Smooth muscle cell (in vitro differentiated cells): ENCODE data around the gene COL8A1. TPM values are rescaled to one million over a fixed set of nuclear protein-coding genes. Genes with fewer than 3 reads are reported as not detected.

Experiments
- DNase-seq: peaks from one replicate; lab custom pipeline; 2025; ENCODE audit not compliant: unreplicated experiment; lab: John Stamatoyannopoulos, UW
- H2AFZ ChIP-seq: fragments of 200-600 bp; sonication (generic); 2 replicates; pipeline ENCODE4 v1.6.0; 2016; ENCODE audit warnings: antibody characterized with exemption, low read depth, mild to moderate bottlenecking
- H3F3A ChIP-seq: fragments of 200-600 bp; sonication (generic); 2 replicates; pipeline ENCODE4 v1.6.0; 2017; ENCODE audit warnings: antibody characterized with exemption, low read depth
- H3K27ac ChIP-seq: fragments of 200-600 bp; sonication (generic); 2 replicates; pipeline ENCODE4 v1.5.1; 2016; ENCODE audit warnings: low read depth, mild to moderate bottlenecking
- H3K27me3 ChIP-seq: fragments of 200-600 bp; sonication (generic); 2 replicates; pipeline ENCODE4 v1.6.1; 2016; ENCODE audit warnings: low read depth, mild to moderate bottlenecking
- H3K36me3 ChIP-seq: fragments of 200-600 bp; sonication (generic); 2 replicates; pipeline ENCODE4 v1.5.1; 2016; ENCODE audit warnings: low read depth
- H3K4me1 ChIP-seq: fragments of 200-600 bp; sonication (generic); 2 replicates; pipeline ENCODE4 v1.5.1; 2016; ENCODE audit warnings: low read depth
- H3K4me2 ChIP-seq: fragments of 200-600 bp; sonication (generic); 2 replicates; pipeline ENCODE4 v1.6.0; 2016; ENCODE audit warnings: mild to moderate bottlenecking
- H3K4me3 ChIP-seq: fragments of 200-600 bp; sonication (generic); 2 replicates; pipeline ENCODE4 v1.5.1; 2016; ENCODE audit warnings: mild to moderate bottlenecking
- H3K79me2 ChIP-seq: fragments of 200-600 bp; sonication (generic); 2 replicates; pipeline ENCODE4 v1.6.0; 2016; ENCODE audit warnings: low read depth, mild to moderate bottlenecking
- H3K9ac ChIP-seq: fragments of 200-600 bp; sonication (generic); 2 replicates; pipeline ENCODE4 v1.6.0; 2016; ENCODE audit warnings: low read depth
- H3K9me3 ChIP-seq: fragments of 200-600 bp; sonication (generic); replicated peaks from 2 replicates; pipeline ENCODE4 v1.5.1; 2016; ENCODE audit warnings: low read depth
- H4K20me1 ChIP-seq: fragments of 200-600 bp; sonication (generic); 2 replicates; pipeline ENCODE4 v1.6.0; 2016; ENCODE audit warnings: low read depth
- CTCF ChIP-seq: fragments of 200-600 bp; sonication (generic); IDR thresholded peaks from 2 replicates; pipeline ENCODE4 v1.5.1; 2017; ENCODE audit warnings: borderline replicate concordance, mild to moderate bottlenecking, antibody characterized with exemption; ENCODE audit not compliant: insufficient read depth, poor library complexity, severe bottlenecking
- WGBS: methylation state at CpG from one replicate; pipeline ENCODE4 v1.1.7; 2016; ENCODE audit warnings: low lambda C conversion rate; 5-methylcytosine and 5-hydroxymethylcytosine counted together
- polyA plus RNA-seq: library from polyadenylated mRNA; unstranded; fragments of >200 nt; fragmentation: Nextera tagmentation; extraction: Ambion mirVana; gene quantifications from 2 replicates; pipeline ENCODE4 v1.2.1, GENCODE V29; 2016
- total RNA-seq: library from RNA; depleted of rRNA; stranded (reverse); fragments of >200 nt; gene quantifications from 2 replicates; pipeline ENCODE4 v1.2.3, GENCODE V29; 2014

Gene COL8A1
- total and polyA plus RNA-seq, 2 experiments from 2014 or later = 7.9 to 8.2 TPM

DNA sequence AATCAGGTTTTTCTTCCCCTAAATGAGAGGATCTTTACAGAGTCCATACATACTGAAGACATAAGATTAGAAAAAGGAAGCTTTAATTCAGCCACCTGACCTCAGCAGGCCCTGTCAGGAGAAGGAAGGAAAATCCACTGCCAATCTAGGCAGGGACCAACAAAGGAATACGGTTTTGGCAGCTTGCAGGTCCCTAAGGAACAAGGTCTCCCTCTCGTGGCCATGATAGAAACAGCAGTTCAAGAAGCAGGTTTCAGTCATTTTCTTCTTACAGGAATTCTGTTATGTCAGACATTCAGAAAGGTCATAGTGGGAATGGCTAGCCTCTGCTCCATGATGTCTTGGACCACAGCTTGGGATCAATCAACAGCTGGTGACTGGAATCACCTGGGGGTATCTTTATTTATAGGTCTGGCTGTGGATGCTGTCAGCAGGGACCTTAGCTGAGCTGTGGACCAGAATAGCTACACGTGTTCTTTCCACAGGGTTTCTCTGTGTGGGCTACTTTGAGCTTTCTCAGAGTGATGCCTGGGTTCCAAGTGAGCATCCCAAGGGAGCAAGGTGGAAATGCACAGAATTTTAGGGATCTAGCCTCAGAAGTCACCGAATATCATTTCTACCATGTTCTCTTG is 169.9 kb downstream of the COL8A1 start:
- H2AFZ ChIP-seq = no peak overlapping the region
- H3K27ac ChIP-seq = no peak overlapping the region
- H3K27me3 ChIP-seq = peaks cover 4% of the 10 kb centered on the region
- peak; percentile 77 for TF ChIP-seq CTCF
- H3K4me3 ChIP-seq = no peak overlapping the region
- peak; percentile 0 for DNase-seq
- H3F3A ChIP-seq = no peaks in the 10 kb centered on the region
- H3K79me2 ChIP-seq = no peaks in the 10 kb centered on the region
- H3K36me3 ChIP-seq = no peaks in the 10 kb centered on the region
- no peak overlapping the region for H3K9ac ChIP-seq
- H3K4me2 ChIP-seq = no peak overlapping the region
- no peaks in the 10 kb centered on the region for H4K20me1 ChIP-seq
- H3K4me1 ChIP-seq = no peaks in the 10 kb centered on the region
- no peaks in the 10 kb centered on the region for H3K9me3 ChIP-seq
- 55% methylated on average over 4 of the region's 4 CpGs for WGBS

DNA sequence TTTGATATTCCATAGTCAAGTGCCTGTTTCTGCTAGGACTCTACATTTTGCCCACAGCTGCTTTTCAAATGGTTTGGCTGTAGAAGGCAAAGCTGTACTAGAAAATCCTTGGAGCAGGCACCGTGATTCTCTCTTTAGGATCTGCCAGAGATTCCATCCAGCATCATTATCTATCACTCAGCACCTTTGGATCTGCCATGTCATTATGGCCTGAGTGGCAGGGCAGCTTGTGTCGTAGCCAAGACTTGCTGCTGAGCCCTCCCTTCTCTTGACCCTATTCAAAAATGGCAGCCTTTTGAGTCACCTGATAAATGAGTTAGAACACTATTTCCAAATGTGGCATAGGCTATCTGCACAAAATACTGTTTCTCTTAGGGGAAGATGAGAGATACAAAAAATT is 171.2 kb downstream of the COL8A1 start:
- no peak for TF ChIP-seq CTCF
- Histone ChIP-seq H3K4me1 (no peaks in the 10 kb centered on the region), H3K27ac (no peak overlapping the region), H4K20me1 (no peaks in the 10 kb centered on the region), H3K9me3 (no peaks in the 10 kb centered on the region), H3K4me3 (no peak overlapping the region), H3K9ac (no peak overlapping the region), H3F3A (no peaks in the 10 kb centered on the region), H2AFZ (no peak overlapping the region), H3K27me3 (peaks cover 4% of the 10 kb centered on the region), H3K79me2 (no peaks in the 10 kb centered on the region), H3K36me3 (no peaks in the 10 kb centered on the region), H3K4me2 (no peak overlapping the region)
- no peak for DNase-seq
- WGBS = 85% methylated on average over 2 of the region's 2 CpGs

GRCh38 chr3:99810403-99810802 is 172.0 kb downstream of the COL8A1 start:
- H3F3A ChIP-seq = no peaks in the 10 kb centered on the region
- peaks cover 4% of the 10 kb centered on the region for H3K27me3 ChIP-seq
- TF ChIP-seq CTCF = no peak
- no peak for DNase-seq
- no peak overlapping the region for H3K4me2 ChIP-seq
- H3K79me2 ChIP-seq = no peaks in the 10 kb centered on the region
- H3K4me1 ChIP-seq = no peaks in the 10 kb centered on the region
- H3K9ac ChIP-seq = no peak overlapping the region
- no peaks in the 10 kb centered on the region for H4K20me1 ChIP-seq
- 100% methylated on average over 1 of the region's 1 CpG for WGBS
- H2AFZ ChIP-seq = no peak overlapping the region
- no peaks in the 10 kb centered on the region for H3K36me3 ChIP-seq
- H3K27ac ChIP-seq = no peak overlapping the region
- H3K4me3 ChIP-seq = no peak overlapping the region
- H3K9me3 ChIP-seq = no peaks in the 10 kb centered on the region

- WGBS = 5% methylated on average over 14 of the region's 15 CpGs
- peak overlapping the region; percentile 88 for H3K27ac ChIP-seq
Observed at GRCh38 chr3:99817047-99817436, 178.6 kb downstream of the COL8A1 start.

More at GRCh38 chr3:99817047-99817436, 178.6 kb downstream of the COL8A1 start:
- Histone ChIP-seq H4K20me1 (no peaks in the 10 kb centered on the region), H3K4me2 (peak overlapping the region; percentile 88), H2AFZ (peak overlapping the region; percentile 86), H3K4me1 (peaks cover 10% of the 10 kb centered on the region), H3K79me2 (peaks cover 16% of the 10 kb centered on the region), H3K9ac (peak overlapping the region; percentile 95), H3K9me3 (no peaks in the 10 kb centered on the region), H3K27me3 (no peaks in the 10 kb centered on the region), H3F3A (no peaks in the 10 kb centered on the region), H3K4me3 (peak overlapping the region; percentile 64), H3K36me3 (no peaks in the 10 kb centered on the region)
- DNase-seq = no peak
- no peak for TF ChIP-seq CTCF
